Measurements from ENCODE around the gene GPR157.

DNA sequence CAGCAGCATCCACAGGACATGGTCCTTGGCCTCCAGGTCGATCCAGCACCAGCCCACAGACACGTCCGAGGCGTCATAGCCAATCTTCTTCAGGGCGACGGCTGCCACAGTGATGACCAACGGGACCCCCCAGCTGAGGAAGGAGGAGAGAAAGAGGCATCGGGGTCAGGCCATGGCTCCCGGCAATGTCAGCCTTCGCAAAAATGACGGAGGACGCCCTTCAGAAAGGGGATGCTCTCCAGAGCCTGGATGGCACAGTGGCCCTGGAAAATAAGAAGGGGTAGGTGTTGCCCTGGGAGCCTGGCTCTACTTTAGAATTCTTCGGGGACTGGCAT lies 17.6 kb downstream of the GPR157 start:
- TF ChIP-seq, protein P1, sequence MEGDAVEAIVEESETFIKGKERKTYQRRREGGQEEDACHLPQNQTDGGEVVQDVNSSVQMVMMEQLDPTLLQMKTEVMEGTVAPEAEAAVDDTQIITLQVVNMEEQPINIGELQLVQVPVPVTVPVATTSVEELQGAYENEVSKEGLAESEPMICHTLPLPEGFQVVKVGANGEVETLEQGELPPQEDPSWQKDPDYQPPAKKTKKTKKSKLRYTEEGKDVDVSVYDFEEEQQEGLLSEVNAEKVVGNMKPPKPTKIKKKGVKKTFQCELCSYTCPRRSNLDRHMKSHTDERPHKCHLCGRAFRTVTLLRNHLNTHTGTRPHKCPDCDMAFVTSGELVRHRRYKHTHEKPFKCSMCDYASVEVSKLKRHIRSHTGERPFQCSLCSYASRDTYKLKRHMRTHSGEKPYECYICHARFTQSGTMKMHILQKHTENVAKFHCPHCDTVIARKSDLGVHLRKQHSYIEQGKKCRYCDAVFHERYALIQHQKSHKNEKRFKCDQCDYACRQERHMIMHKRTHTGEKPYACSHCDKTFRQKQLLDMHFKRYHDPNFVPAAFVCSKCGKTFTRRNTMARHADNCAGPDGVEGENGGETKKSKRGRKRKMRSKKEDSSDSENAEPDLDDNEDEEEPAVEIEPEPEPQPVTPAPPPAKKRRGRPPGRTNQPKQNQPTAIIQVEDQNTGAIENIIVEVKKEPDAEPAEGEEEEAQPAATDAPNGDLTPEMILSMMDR (IDR thresholded peaks at IDR 0.05) = no peak
- TF ChIP-seq POLR2A (IDR thresholded peaks at IDR 0.05) = no peak

Data from uterus (tissue), 2 donors.